ENCODE data around the gene SDE2. TPM values are rescaled to one million over a fixed set of nuclear protein-coding genes. Genes with fewer than 3 reads are reported as not detected.
"Not testable (repeated sequence)": the region's sequence is repeated elsewhere in the genome, so short reads cannot be mapped to it uniquely, and the experiment has no call there.

SDE2 gene
- total and polyA plus RNA-seq, 2 of the 8 experiments (the other 6 are each of a cell fraction or from before 2014, with no cell fraction given) = 8.5 to 16.7 TPM

DNA sequence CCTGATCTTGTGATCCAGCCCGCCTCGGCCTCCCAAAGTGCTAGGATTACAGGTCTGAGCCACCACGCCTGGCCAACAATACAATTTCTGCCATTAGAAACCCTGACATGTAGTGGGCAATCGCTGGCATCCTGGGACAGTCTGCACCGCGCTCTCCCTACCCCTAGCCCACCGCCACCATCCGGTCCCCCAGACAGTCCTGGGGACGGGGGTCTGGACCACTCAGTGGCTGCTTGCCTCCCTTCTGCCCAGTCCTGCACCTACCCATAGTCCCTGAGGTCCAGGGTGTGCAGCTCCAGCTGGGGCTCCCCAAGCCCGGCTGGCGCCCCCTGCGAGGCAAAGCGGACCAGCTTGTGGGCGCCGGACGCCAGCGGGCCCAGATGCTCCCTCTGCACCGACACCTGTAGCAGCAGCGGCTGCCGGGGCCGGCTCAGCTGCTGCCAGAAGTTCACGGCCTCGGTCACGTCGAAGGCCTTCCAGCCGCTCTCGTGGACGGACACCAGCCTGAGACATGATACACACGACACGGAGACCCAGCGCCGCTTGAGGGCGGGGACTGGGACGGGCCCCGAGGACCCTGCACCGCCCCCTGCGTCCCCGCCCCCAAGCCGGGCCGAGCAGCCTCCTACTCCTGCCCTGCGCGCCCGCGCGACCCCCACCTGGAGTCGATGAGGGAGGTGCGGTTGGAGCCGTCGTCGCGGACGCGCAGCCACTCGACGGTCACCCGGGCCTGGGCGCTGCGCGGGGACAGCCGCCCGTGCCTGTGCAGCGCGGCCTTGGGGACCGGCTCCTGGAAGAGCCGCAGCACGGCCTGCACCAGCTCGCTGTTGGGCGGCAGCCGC, 59.8 kb downstream of the SDE2 start:
- not testable (repeated sequence) for H3K79me2 ChIP-seq (ENCODE audit: control insufficient read depth in 1 of 2, insufficient read depth in 2 of 2, low read length in 2 of 2); H3K14ac ChIP-seq (ENCODE audit: insufficient read length); H4K20me1 ChIP-seq (replicated peaks in 1 of 2; ENCODE audit: control insufficient read depth in 1 of 2, insufficient read depth in 2 of 2, low read length in 2 of 2); H3K9ac ChIP-seq (replicated peaks in 1 of 4; ENCODE audit: extremely low read depth in 1 of 4, low read depth in 3 of 4, low read length in 3 of 4); H2BK5ac ChIP-seq (ENCODE audit: low read depth, low read length); H3K36me3 ChIP-seq (ENCODE audit: control insufficient read depth in 2 of 4, insufficient read depth in 4 of 4, low read length in 3 of 4); H3K9me3 ChIP-seq (ENCODE audit: insufficient read depth in 2 of 2, low read depth in 1 of 2, low read length in 1 of 2); H2AK5ac ChIP-seq (ENCODE audit: low read depth, low read length); H2BK120ac ChIP-seq (replicated peaks; ENCODE audit: low read depth, low read length); H3K4ac ChIP-seq (replicated peaks; ENCODE audit: insufficient read length, low read depth, low read length); H3K56ac ChIP-seq (replicated peaks; ENCODE audit: insufficient read length, low read depth, low read length); H3K27ac ChIP-seq (ENCODE audit: low read depth, low read length); H4K5ac ChIP-seq (ENCODE audit: insufficient read length, low read depth, low read length); H3K23me2 ChIP-seq (ENCODE audit: low read depth, low read length); H3K27me3 ChIP-seq (replicated peaks in 1 of 4; ENCODE audit: control insufficient read depth in 3 of 4, extremely low read depth in 1 of 4, insufficient read depth in 3 of 4, low read length in 3 of 4); H4K8ac ChIP-seq (ENCODE audit: extremely low read depth, insufficient read depth, low read length); H3K23ac ChIP-seq (ENCODE audit: insufficient read length); H3K79me1 ChIP-seq (ENCODE audit: low read depth, low read length); FAIRE-seq; H2BK20ac ChIP-seq (ENCODE audit: low read length); H2AFZ ChIP-seq (ENCODE audit: low read length); H2BK15ac ChIP-seq (ENCODE audit: low read length)
- POLR2A ChIA-PET (ENCODE audit: partially characterized antibody) = interaction anchor here (1.0 kb wide), 1 partner anchor 12 kb away, joined by 3 read pairs; no protein-coding TSS in a partner anchor
- peak; percentile 69 for TF ChIP-seq KDM4A (IDR thresholded peaks at IDR 0.05; ENCODE audit: low read depth, low read length, severe bottlenecking)
- TF ChIP-seq, protein P1, sequence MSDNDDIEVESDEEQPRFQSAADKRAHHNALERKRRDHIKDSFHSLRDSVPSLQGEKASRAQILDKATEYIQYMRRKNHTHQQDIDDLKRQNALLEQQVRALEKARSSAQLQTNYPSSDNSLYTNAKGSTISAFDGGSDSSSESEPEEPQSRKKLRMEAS (IDR thresholded peaks at IDR 0.05) = peak; percentile 43; the same call in 1 of the 2 replicates
- TF ChIP-seq, protein P2, sequence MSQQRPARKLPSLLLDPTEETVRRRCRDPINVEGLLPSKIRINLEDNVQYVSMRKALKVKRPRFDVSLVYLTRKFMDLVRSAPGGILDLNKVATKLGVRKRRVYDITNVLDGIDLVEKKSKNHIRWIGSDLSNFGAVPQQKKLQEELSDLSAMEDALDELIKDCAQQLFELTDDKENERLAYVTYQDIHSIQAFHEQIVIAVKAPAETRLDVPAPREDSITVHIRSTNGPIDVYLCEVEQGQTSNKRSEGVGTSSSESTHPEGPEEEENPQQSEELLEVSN (IDR thresholded peaks at IDR 0.05) = 0 out of 2 replicates have a peak, but pooled peaks have one; percentile 28
- peak overlapping the region; percentile 20 to 59 (median 28); a peak in 7 of 8 replicates for H3K4me3 ChIP-seq (ENCODE audit: extremely low read depth in 1 of 4, insufficient read depth in 2 of 4, low read depth in 3 of 4, low read length in 4 of 4)
- CTCF ChIA-PET (ENCODE audit: partially characterized antibody) = interaction anchor here (1.2 to 4.0 kb wide), 3 partner anchors 23 to 63 kb away, joined by 3 to 23 read pairs (median 4); no protein-coding TSS in a partner anchor
- H3K4me1 ChIP-seq (replicated peaks in 1 of 4; ENCODE audit: control insufficient read depth in 3 of 4, insufficient read depth in 4 of 4, low read length in 3 of 4) = peaks cover 0 to 11% (median 7%) of the 10 kb centered on the region in 4 experiments; a peak in 4 of 7 replicates
- WGBS, 2 experiments (ENCODE audit: extremely low coverage in 1 of 2, insufficient coverage in 1 of 2, insufficient read length in 1 of 2, insufficient replicate concordance in 2 of 2, low coverage in 1 of 2, low lambda C conversion rate in 2 of 2, missing lambda C conversion rate in 1 of 2) = 24% methylated on average over 31 of the region's 69 CpGs; no CpG with 5 or more reads in 1 of the 2 experiments
- DNase-seq (ENCODE audit: low read depth in 1 of 2, low spot score in 2 of 2) = peak in 1 of 2 experiments; percentile 88
- H4K91ac ChIP-seq (replicated peaks; ENCODE audit: insufficient read length, low read length) = peak overlapping the region; percentile 74
- peak overlapping the region; percentile 50 to 66 for H3K4me2 ChIP-seq (ENCODE audit: insufficient read depth in 1 of 2, low read depth in 2 of 2, low read length in 2 of 2)
- H2BK12ac ChIP-seq (ENCODE audit: low read depth, low read length) = 0 out of 2 replicates have a peak overlapping the region, but pooled peaks have one; percentile 17
- peak overlapping the region; percentile 60; the same call in 1 of the 2 replicates for H3K18ac ChIP-seq (ENCODE audit: extremely low read depth, low read length)

Measured in H1 (cell line).